Peyer's patch (tissue), 4 donors: ENCODE measurements around the gene ADAT3.

Source experiments
- CTCF ChIP-seq, 6 experiments: fragments of 450-650 bp in 4 of 6; fragments of 200-600 bp in 2 of 6; sonication (generic) in 1 of 6; IDR thresholded peaks; one replicate each; pipeline ENCODE4 v1.5.1; 2017 to 2019; ENCODE audit warnings: antibody characterized with exemption in 6 of 6, mild to moderate bottlenecking in 3 of 6, moderate library complexity in 1 of 6
- POLR2A ChIP-seq, 2 donors: fragments of 450-650 bp; IDR thresholded peaks; one replicate each; pipeline ENCODE4 v1.5.1; 2017; ENCODE audit warnings: antibody characterized with exemption in 2 of 2, mild to moderate bottlenecking in 2 of 2, moderate library complexity in 2 of 2

- TF ChIP-seq CTCF (IDR thresholded peaks at IDR 0.05), result no peak
- TF ChIP-seq POLR2A (IDR thresholded peaks at IDR 0.05), result no peak
These were observed 54.9 kb downstream of the ADAT3 start for GRCh38 chr19:1959928-1960589.
